Activated CD4-positive, alpha-beta memory T cell treated with anti-CD3 and anti-CD28 coated beads for 36 hours (primary cell): ENCODE results near the gene TTLL11. TPM values are rescaled to one million over a fixed set of nuclear protein-coding genes. Genes with fewer than 3 reads are reported as not detected.
"Not testable (repeated sequence)": the region's sequence is repeated elsewhere in the genome, so short reads cannot be mapped to it uniquely, and the experiment has no call there.

ENCODE experiments used
- CTCF ChIA-PET: fragments of 350-600 bp; sonication (Branson Sonifier 250); formaldehyde crosslinking; loops from one replicate; lab custom pipeline; 2021; ENCODE audit warnings: antibody characterized with exemption, inconsistent platforms; lab: Charles Lee
- POLR2A ChIA-PET: fragments of 350-600 bp; sonication (Branson Sonifier 250); formaldehyde crosslinking; loops from one replicate; lab custom pipeline; 2021; ENCODE audit warnings: antibody characterized with exemption; lab: Charles Lee
- DNase-seq: peaks from one replicate; pipeline ENCODE4 v3.0.0-alpha.2; 2020
- H3K27ac Mint-ChIP-seq: one replicate; pipeline ENCODE4 v1.8.0; 2021; ENCODE audit warnings: mixed read lengths
- H3K27me3 Mint-ChIP-seq: one replicate; pipeline ENCODE4 v1.8.0; 2021; ENCODE audit warnings: mixed read lengths
- H3K36me3 Mint-ChIP-seq: one replicate; pipeline ENCODE4 v1.8.0; 2021; ENCODE audit warnings: mixed read lengths
- H3K4me1 Mint-ChIP-seq: one replicate; pipeline ENCODE4 v1.8.0; 2021; ENCODE audit warnings: low read depth, mixed read lengths
- H3K4me3 Mint-ChIP-seq: one replicate; pipeline ENCODE4 v1.8.0; 2021; ENCODE audit warnings: mild to moderate bottlenecking, mixed read lengths
- H3K9me3 Mint-ChIP-seq: one replicate; pipeline ENCODE4 v1.8.0; 2021; ENCODE audit warnings: mixed read lengths
- intact Hi-C: fragments of 100-400 bp; cut with micrococcal nuclease; formaldehyde crosslinking; loops from one replicate; pipeline ENCODE4 v1.15.1; 2023
- total RNA-seq, 2 experiments: library from RNA; stranded (reverse); gene quantifications; one replicate each; pipeline ENCODE4 v1.2.3, GENCODE V29; 2021

Gene TTLL11
- total RNA-seq, 2 experiments from 2014 or later = 0.97 TPM

GRCh38 chr9:121897140-121897539 is 196.0 kb downstream of the TTLL11 start:
- Mint-ChIP-seq H3K9me3 (peaks cover 13% of the 10 kb centered on the region), H3K36me3 (no peaks in the 10 kb centered on the region), H3K4me1 (no peaks in the 10 kb centered on the region), H3K27me3 (no peaks in the 10 kb centered on the region), H3K27ac (no peak overlapping the region), H3K4me3 (no peak overlapping the region)
- ChIA-PET CTCF (no interaction called here), POLR2A (no interaction called here)
- no peak for DNase-seq
- intact Hi-C loops = no loop called here

- Mint-ChIP-seq H3K27me3 (no peaks in the 10 kb centered on the region), H3K4me3 (no peak overlapping the region), H3K36me3 (no peaks in the 10 kb centered on the region), H3K4me1 (no peaks in the 10 kb centered on the region), H3K9me3 (peaks cover 13% of the 10 kb centered on the region), H3K27ac (no peak overlapping the region)
- intact Hi-C loops = no loop called here
- no peak for DNase-seq
- POLR2A ChIA-PET = no interaction called here
- CTCF ChIA-PET = no interaction called here
Observed at GRCh38 chr9:121896545-121896943, 196.6 kb downstream of the TTLL11 start.

DNA sequence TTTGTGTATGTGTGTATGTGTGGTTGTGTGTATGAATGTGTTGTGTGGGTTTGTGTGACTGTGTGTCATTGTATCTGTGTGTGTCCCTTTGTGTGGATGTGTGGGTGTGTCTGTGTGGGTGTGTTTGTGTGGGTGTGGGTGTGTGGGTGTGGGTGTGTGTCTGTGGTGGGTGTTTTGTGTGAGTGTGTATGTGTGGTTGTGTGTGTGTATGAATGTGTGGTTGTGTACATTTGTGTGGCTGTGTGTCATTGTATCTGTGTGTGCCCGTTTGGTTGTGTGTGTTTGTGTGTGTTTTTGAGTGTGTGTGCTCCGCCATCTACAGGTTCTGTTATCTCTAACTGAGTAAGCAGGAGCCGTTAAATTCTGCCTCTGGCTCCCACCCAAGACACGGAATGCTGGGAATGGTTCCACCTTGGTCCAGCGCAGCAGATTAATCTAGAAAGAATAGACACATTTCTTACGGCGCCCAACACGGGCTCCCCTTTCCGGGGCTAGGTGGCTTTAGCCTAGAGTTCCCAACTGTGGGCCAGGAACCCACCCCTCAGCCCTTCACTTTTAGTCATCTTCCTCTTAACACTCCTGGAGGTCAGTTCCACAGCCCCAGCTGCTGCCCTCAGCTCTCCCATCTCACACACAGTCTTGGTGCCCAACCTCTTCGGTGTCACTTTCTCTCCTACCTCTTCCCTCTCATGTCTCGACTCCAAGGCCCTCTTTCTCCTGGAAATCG is 197.1 kb downstream of the TTLL11 start:
- POLR2A ChIA-PET = no interaction called here
- Mint-ChIP-seq H3K4me1 (no peaks in the 10 kb centered on the region), H3K36me3 (no peaks in the 10 kb centered on the region), H3K27me3 (no peaks in the 10 kb centered on the region), H3K4me3 (no peak overlapping the region), H3K9me3 (peaks cover 10% of the 10 kb centered on the region), H3K27ac (no peak overlapping the region)
- intact Hi-C loops = no loop called here
- DNase-seq = no peak
- CTCF ChIA-PET = no interaction called here

GRCh38 chr9:121895358-121895757 is 197.8 kb downstream of the TTLL11 start:
- POLR2A ChIA-PET = no interaction called here
- Mint-ChIP-seq H3K9me3 (peaks cover 6% of the 10 kb centered on the region), H3K27me3 (no peaks in the 10 kb centered on the region), H3K4me1 (no peaks in the 10 kb centered on the region), H3K4me3 (no peak overlapping the region), H3K36me3 (no peaks in the 10 kb centered on the region), H3K27ac (no peak overlapping the region)
- CTCF ChIA-PET = no interaction called here
- DNase-seq = no peak
- intact Hi-C loops = no loop called here

DNA sequence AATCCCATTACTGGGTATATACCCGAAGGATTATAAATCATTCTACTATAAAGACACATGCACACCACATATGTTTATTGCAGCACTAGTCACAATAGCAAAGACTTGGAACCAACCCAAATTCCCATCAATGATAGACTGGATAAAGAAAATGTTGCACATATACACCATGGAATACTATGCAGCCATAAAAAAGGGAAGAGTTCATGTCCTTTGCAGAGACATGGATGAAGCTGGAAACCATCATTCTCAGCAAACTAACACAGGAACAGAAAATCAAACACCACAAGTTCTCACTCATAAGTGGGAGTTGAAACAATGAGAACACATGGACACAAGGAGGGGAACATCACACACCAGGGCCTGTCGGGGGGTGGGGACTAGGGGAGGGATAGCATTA is 198.7 kb downstream of the TTLL11 start:
- H3K27me3 Mint-ChIP-seq, H3K9me3 Mint-ChIP-seq, H3K4me1 Mint-ChIP-seq, H3K27ac Mint-ChIP-seq, intact Hi-C loops, POLR2A ChIA-PET, H3K4me3 Mint-ChIP-seq, CTCF ChIA-PET, H3K36me3 Mint-ChIP-seq, DNase-seq: not testable (repeated sequence)

- ChIA-PET POLR2A (no interaction called here), CTCF (no interaction called here)
- no peaks in the 10 kb centered on the region for H3K27me3 Mint-ChIP-seq
- H3K27ac Mint-ChIP-seq = no peak overlapping the region
- no peak for DNase-seq
- intact Hi-C loops = no loop called here
- no peak overlapping the region for H3K4me3 Mint-ChIP-seq
- no peaks in the 10 kb centered on the region for H3K36me3 Mint-ChIP-seq
- H3K4me1 Mint-ChIP-seq = no peaks in the 10 kb centered on the region
- H3K9me3 Mint-ChIP-seq = no peaks in the 10 kb centered on the region
Observed at GRCh38 chr9:121893786-121894185, 199.3 kb downstream of the TTLL11 start.

DNA sequence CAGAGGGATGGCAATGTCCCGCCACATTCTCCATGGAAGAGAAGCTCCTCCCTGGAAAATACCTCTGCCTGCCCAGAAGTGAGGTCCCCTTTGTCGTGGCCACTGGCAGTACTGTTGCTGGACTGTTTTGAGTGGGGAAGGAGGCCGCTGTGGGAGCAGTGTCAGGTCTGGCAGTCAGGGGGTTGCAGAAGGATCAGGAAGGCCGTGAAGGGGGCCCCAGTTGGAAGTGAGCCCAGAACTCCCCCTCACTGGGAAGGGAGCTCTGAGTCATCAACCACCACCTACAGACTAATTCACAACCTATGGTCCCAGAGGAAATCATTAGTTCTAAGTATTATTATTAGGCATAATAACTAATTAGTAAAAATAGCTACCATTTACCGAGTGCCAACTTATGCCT is 200.4 kb downstream of the TTLL11 start:
- Mint-ChIP-seq H3K9me3 (no peaks in the 10 kb centered on the region), H3K4me3 (no peak overlapping the region), H3K27ac (no peak overlapping the region), H3K36me3 (no peaks in the 10 kb centered on the region), H3K27me3 (no peaks in the 10 kb centered on the region), H3K4me1 (no peaks in the 10 kb centered on the region)
- intact Hi-C loops = no loop called here
- CTCF ChIA-PET = no interaction called here
- POLR2A ChIA-PET = no interaction called here
- DNase-seq = no peak

GRCh38 chr9:121890746-121891145 is 202.4 kb downstream of the TTLL11 start:
- CTCF ChIA-PET = no interaction called here
- intact Hi-C loops = no loop called here
- no peaks in the 10 kb centered on the region for H3K4me1 Mint-ChIP-seq

GRCh38 chr9:121889990-121890563 is 203.0 kb downstream of the TTLL11 start:
- H3K4me3 Mint-ChIP-seq = no peak overlapping the region
- no peaks in the 10 kb centered on the region for H3K27me3 Mint-ChIP-seq
- no peaks in the 10 kb centered on the region for H3K36me3 Mint-ChIP-seq
- no peak overlapping the region for H3K27ac Mint-ChIP-seq
- intact Hi-C loops = no loop called here
- H3K9me3 Mint-ChIP-seq = no peaks in the 10 kb centered on the region
- POLR2A ChIA-PET = no interaction called here
- no peaks in the 10 kb centered on the region for H3K4me1 Mint-ChIP-seq
- CTCF ChIA-PET = no interaction called here
- no peak for DNase-seq

More at GRCh38 chr9:121890746-121891145, 202.4 kb downstream of the TTLL11 start:
- POLR2A ChIA-PET = no interaction called here
- Mint-ChIP-seq H3K4me3 (no peak overlapping the region), H3K27me3 (no peaks in the 10 kb centered on the region), H3K36me3 (no peaks in the 10 kb centered on the region), H3K9me3 (no peaks in the 10 kb centered on the region), H3K27ac (no peak overlapping the region)
- no peak for DNase-seq

- Mint-ChIP-seq H3K36me3 (no peaks in the 10 kb centered on the region), H3K9me3 (no peaks in the 10 kb centered on the region), H3K4me3 (no peak overlapping the region), H3K27ac (no peak overlapping the region), H3K4me1 (no peaks in the 10 kb centered on the region), H3K27me3 (no peaks in the 10 kb centered on the region)
- peak; percentile 33 for DNase-seq
- ChIA-PET POLR2A (no interaction called here), CTCF (no interaction called here)
- intact Hi-C loops = no loop called here
Observed at GRCh38 chr9:121888438-121888775, 204.7 kb downstream of the TTLL11 start.

GRCh38 chr9:121887553-121888437 is 205.3 kb downstream of the TTLL11 start:
- ChIA-PET CTCF (no interaction called here), POLR2A (no interaction called here)
- Mint-ChIP-seq H3K4me3 (no peak overlapping the region), H3K27me3 (no peaks in the 10 kb centered on the region), H3K9me3 (no peaks in the 10 kb centered on the region), H3K36me3 (no peaks in the 10 kb centered on the region), H3K27ac (no peak overlapping the region), H3K4me1 (no peaks in the 10 kb centered on the region)
- DNase-seq = no peak
- intact Hi-C loops = no loop called here

DNA sequence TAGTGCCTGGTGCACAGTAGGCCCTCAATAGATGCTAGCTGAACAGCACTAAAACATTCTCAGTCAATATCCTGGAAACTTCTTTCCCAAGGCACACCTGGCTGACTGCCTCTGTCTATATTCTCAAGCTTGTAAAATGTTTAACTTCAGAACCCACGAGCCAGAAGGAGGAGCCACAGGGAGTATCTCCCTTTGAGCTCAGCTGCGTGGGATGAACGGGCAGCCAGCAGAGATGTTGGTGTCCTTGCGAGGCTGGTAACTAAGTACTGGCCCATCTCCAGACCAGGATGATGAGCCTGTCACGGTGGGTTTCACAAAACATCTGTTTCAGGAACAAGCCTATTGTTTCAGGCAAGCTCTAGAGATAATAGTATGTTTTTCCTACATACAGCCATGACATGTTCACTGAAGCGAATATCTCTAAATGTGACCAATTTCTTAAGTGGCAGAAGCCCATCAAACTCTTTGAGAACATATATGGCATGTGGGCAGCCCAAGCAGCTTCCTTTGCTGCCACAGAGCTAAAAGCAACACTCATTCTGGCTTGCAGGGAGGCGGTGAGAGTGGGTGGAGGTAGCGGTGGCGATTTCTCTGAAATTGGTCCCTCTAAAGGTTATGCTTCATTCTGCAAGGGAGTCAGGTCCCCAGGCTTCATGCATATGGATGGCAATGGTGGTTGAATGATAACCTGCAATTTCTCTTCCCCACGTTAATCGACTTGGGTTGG is 206.2 kb downstream of the TTLL11 start:
- POLR2A ChIA-PET = no interaction called here
- Mint-ChIP-seq H3K27me3 (no peaks in the 10 kb centered on the region), H3K36me3 (no peaks in the 10 kb centered on the region), H3K4me1 (no peaks in the 10 kb centered on the region), H3K9me3 (no peaks in the 10 kb centered on the region), H3K27ac (no peak overlapping the region), H3K4me3 (no peak overlapping the region)
- intact Hi-C loops = no loop called here
- DNase-seq = peak; percentile 62
- CTCF ChIA-PET = no interaction called here
